Activated CD4-positive, alpha-beta T cell treated with anti-CD3 and anti-CD28 coated beads, Interleukin-2, amount 10 ng/mL, durations not matched to agents 24 days and 14 days (primary cell): ENCODE results near the gene PRKAG2. TPM values are rescaled to one million over a fixed set of nuclear protein-coding genes. Genes with fewer than 3 reads are reported as not detected.
"Not testable (repeated sequence)": the region's sequence is repeated elsewhere in the genome, so short reads cannot be mapped to it uniquely, and the experiment has no call there.

ENCODE experiments used
- DNase-seq: peaks from one replicate; pipeline ENCODE4 v3.0.0; 2022
- H3K27ac Mint-ChIP-seq: one replicate; pipeline ENCODE4 v1.8.0; 2022; ENCODE audit warnings: mild to moderate bottlenecking, mixed read lengths
- H3K27me3 Mint-ChIP-seq: one replicate; pipeline ENCODE4 v1.8.0; 2022; ENCODE audit warnings: mixed read lengths
- H3K36me3 Mint-ChIP-seq: one replicate; pipeline ENCODE4 v1.8.0; 2022; ENCODE audit warnings: low read depth, mild to moderate bottlenecking, mixed read lengths
- H3K4me1 Mint-ChIP-seq: one replicate; pipeline ENCODE4 v1.8.0; 2021; ENCODE audit warnings: mixed read lengths
- H3K4me3 Mint-ChIP-seq: one replicate; pipeline ENCODE4 v1.8.0; 2022; ENCODE audit warnings: mild to moderate bottlenecking, moderate library complexity, mixed read lengths
- H3K9me3 Mint-ChIP-seq: one replicate; pipeline ENCODE4 v1.8.0; 2021; ENCODE audit warnings: mixed read lengths
- intact Hi-C: fragments of 100-400 bp; cut with micrococcal nuclease; formaldehyde crosslinking; loops from one replicate; pipeline ENCODE4 v1.15.1; 2023
- total RNA-seq: library from RNA; stranded (reverse); gene quantifications from 2 replicates; pipeline ENCODE4 v1.2.3, GENCODE V29; 2022

PRKAG2 gene
- total RNA-seq, 1 donor from 2014 or later: 14.3 TPM

DNA sequence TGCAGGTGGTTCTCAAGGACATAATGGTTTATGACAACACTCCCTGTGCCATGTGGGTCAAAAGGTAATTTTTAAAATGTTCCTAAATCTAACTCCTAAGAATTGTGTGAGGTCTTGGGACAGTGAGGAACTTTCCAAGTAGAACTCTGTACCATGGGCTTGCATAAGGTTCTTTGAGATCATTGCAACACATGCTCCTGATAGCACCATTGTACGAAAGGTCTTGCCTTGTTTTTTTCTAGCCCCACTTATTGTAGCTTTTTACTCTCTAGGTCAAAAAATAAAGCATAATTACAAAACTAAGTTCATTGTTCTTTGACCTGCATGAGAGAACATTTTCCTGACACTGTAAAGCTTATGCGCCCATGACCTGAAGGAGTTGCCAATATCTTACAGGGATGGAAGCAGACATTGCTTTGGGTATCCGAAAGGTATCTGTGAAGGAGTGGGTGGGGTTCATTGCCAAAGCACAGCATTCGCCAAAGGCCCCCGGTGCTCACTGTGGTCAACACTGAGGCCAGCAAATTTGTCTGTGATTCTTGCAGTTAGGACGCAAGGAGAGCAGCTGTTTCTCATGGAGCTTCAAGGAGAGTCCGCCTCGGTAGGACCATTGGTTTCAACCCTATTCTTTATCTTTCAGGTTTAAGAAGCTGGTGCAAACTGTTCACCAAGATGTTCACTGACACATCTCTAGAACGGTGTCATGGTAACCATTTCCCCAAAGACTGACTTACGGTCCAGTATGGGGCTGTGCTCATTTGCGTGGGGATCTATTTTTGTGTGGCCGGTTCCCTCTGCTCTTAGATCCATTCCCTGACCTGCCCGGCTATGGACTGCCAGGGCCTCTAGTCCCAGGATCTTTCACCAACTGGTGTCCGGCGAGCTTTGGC, 7.6 kb upstream of the PRKAG2 start:
- Mint-ChIP-seq H3K27me3 (peaks cover 27% of the 10 kb centered on the region), H3K9me3 (no peaks in the 10 kb centered on the region), H3K4me3 (no peak overlapping the region), H3K4me1 (no peaks in the 10 kb centered on the region), H3K27ac (no peak overlapping the region), H3K36me3 (no peaks in the 10 kb centered on the region)
- no peak for DNase-seq
- intact Hi-C loops: no loop called here

DNA sequence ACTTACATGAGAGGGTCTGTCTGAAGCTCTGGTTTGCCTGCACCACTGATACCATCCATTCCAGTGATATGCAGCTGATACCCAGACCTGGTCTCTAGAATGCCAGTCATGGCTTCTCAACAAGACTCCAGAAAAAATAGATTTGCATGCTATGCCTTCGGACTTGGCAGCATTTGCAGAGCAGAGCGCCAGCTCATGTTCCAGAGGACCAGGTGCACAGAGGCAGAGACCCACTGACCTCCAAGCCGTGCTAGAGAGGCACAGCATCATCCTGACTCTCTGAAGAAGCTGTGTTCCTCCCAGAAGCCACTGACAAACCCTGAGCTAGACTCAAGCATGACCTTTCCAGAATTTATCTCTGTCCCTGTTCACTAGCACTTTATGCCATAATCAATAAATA, 6.9 kb upstream of the PRKAG2 start:
- intact Hi-C loops: no loop called here

DNA sequence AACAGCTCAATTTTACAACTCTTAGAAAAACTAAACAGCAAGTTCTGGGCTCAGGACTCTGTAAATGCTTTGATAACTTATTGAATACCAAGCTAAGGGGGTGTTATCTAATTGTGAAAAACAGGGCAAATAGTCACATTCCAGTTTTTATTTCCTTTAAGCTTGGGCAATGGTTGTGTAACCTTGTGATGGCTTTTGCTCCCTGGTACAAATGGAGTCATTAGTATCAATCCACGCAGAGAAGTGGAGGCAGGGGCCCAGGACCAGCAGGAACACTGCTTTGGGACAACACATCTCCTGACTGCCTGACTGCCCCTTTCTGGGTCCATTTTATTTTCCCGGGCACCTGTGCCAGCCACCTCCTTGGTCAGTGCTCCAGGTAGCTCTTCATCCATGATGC, 5.8 kb upstream of the PRKAG2 start:
- Mint-ChIP-seq H3K9me3 (no peaks in the 10 kb centered on the region), H3K27ac (no peak overlapping the region), H3K36me3 (no peaks in the 10 kb centered on the region), H3K4me3 (no peak overlapping the region), H3K4me1 (no peaks in the 10 kb centered on the region), H3K27me3 (peaks cover 40% of the 10 kb centered on the region)
- intact Hi-C loops: no loop called here
- no peak for DNase-seq

More for the DNA sequence above, 6.9 kb upstream of the PRKAG2 start:
- Mint-ChIP-seq H3K36me3 (no peaks in the 10 kb centered on the region), H3K9me3 (no peaks in the 10 kb centered on the region), H3K4me1 (no peaks in the 10 kb centered on the region), H3K27ac (no peak overlapping the region), H3K4me3 (no peak overlapping the region), H3K27me3 (peaks cover 31% of the 10 kb centered on the region)
- DNase-seq: no peak

DNA sequence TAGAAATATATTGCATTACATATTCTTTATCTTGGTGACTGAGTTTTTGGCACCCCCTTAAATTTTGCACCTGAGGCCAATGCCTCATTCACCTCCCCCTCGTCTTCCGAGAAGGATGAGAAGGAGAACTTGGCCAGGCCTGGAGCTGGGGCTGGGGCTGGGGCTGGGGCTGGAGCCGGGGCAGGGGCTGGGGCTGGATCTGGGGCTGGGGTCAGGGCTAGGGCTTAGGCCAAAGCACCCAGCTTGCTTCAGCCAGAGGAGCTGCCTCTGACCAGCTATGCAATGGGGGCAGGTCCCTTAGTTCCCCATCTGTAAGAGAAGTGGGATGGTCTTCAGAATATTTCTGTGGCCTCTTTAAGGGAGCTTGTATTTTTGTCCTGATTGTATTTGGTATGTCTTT, 3.8 kb upstream of the PRKAG2 start:
- no peak for DNase-seq
- Mint-ChIP-seq H3K4me1 (peaks cover 4% of the 10 kb centered on the region), H3K4me3 (no peak overlapping the region), H3K9me3 (no peaks in the 10 kb centered on the region), H3K27me3 (peaks cover 41% of the 10 kb centered on the region), H3K36me3 (peaks cover 1% of the 10 kb centered on the region), H3K27ac (no peak overlapping the region)
- intact Hi-C loops: no loop called here

DNA sequence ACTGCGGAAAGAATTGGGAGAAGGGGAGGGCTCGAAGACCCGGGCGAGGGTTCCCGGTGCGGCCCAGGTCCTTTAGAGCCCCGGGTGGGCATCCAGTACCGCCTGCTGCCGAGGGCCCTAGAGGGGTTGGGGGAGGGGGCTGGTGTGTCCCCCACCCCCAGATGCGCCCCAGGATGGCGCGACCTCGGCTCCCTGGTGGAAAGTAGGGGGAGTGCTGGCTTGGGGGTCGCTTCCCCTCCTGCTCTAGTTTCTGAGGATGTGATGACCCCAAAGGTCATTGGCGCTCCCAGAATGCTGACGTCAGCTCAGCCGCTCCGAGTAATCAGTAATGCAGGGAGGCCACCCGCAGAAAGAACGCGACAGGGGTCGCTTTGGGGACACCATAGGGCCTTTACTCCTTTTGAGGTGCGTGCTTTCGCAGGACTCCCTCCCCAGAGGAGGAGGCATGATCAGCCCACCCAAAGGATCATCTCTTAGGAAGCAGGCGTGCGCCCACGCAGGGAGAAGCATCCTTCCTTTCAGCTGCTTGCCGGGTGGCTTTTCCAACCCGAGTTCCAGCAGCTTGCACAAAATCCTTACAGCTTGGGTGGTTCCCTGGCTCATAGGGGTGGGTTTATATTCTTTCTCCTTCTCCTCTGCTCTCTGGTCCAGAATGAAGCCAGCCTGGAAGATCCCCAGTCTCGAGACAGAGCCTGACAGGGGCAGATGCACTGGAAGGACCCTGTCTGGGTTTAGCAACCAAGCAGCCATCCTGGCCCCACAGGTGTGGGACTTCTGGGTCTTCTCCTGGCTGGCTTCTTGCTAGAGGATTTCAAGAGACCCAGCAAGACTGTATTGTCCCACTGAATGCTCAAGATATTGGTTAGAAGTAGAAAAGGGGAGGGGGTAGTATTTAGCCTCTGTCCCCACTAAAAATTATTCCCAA, 1.3 kb upstream of the PRKAG2 start:
- no peak overlapping the region for H3K27ac Mint-ChIP-seq
- DNase-seq: no peak
- intact Hi-C loops: loop anchor here (1.0 to 5.0 kb wide), 6 partner anchors 55 to 358 kb away; partner anchors contain the start of gene GALNT11
- peaks cover 37% of the 10 kb centered on the region for H3K27me3 Mint-ChIP-seq
- peak overlapping the region; percentile 60 for H3K4me3 Mint-ChIP-seq
- H3K9me3 Mint-ChIP-seq: no peaks in the 10 kb centered on the region
- H3K4me1 Mint-ChIP-seq: peaks cover 6% of the 10 kb centered on the region
- peaks cover 1% of the 10 kb centered on the region for H3K36me3 Mint-ChIP-seq

DNA sequence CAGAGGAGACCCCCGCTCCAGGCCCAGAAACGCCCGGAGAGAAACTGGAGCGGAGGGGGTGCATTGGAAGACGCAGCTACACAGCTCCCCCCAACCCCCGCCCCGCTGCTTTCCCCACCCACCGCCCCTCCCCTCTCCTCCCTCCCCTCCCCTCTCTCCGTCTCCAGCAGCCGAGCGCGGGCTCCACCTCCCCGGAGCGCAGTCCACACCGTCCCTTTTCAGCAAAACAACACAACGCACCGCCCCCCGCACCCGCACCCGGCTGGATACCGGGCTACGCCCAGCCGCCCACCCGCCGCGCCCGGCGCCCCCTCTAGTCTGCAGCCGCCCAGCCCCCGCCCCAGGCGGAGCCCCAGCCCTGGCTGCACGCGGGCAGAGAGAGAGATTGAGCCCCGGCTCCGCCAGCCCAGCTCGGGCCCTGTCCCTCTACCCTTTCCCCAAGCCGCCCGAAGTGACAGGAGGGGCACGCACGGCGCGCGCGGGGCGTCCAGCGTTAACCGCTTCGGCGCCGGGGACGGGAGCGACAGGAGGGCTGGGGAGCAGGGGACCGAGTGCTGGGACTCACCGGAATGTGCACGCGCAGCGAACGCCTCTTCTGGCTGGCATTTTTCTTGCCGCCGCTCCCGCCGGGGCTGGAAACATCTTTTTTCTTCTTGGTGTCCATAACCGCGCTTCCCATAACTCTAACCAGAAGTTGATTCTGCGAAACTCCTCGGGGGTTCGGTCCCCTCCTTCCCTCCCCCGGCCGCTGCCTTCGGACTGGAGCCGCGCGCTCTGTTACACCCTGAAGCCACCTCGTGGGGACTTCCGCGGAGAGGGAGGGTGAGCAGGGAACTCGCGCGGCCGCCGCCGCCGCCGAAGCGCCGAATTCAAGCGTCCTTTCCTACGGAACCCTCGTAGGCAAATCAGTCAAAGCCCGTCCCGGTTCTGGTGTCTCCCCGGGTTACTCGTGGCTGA, 695 bp downstream of the PRKAG2 start:
- Mint-ChIP-seq H3K4me3 (peak overlapping the region; percentile 94), H3K27ac (peak overlapping the region; percentile 88)

DNA sequence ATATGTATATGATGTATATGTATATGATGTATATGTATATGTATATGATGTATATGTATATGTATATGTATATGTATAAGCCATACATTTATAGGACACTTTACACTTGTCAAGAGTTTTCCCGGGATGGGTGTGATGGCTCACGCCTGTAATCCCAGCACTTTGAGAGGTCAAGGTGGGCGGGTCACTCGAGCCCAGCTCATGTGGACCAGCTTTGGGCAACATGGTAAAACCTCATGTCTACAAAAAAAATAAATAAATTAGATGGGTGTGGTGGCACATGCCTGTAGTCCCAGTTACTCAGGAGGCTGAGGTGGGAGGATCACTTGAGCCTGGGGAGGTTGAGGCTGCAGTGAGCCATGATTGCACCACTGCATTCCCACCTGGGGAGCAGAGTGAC, 2.4 kb downstream of the PRKAG2 start:
- DNase-seq, H3K9me3 Mint-ChIP-seq, H3K4me3 Mint-ChIP-seq, H3K27ac Mint-ChIP-seq, H3K4me1 Mint-ChIP-seq, intact Hi-C loops, H3K36me3 Mint-ChIP-seq: not testable (repeated sequence)
- H3K27me3 Mint-ChIP-seq: peaks cover 23% of the 10 kb centered on the region

More for the DNA sequence above, 695 bp downstream of the PRKAG2 start:
- no peaks in the 10 kb centered on the region for H3K9me3 Mint-ChIP-seq
- intact Hi-C loops: loop anchor here (2.0 to 5.0 kb wide), 5 partner anchors 57 to 266 kb away; partner anchors contain the start of gene GALNT11
- peaks cover 32% of the 10 kb centered on the region for H3K27me3 Mint-ChIP-seq
- peak; percentile 86 for DNase-seq
- H3K4me1 Mint-ChIP-seq: peaks cover 6% of the 10 kb centered on the region
- peaks cover 1% of the 10 kb centered on the region for H3K36me3 Mint-ChIP-seq

DNA sequence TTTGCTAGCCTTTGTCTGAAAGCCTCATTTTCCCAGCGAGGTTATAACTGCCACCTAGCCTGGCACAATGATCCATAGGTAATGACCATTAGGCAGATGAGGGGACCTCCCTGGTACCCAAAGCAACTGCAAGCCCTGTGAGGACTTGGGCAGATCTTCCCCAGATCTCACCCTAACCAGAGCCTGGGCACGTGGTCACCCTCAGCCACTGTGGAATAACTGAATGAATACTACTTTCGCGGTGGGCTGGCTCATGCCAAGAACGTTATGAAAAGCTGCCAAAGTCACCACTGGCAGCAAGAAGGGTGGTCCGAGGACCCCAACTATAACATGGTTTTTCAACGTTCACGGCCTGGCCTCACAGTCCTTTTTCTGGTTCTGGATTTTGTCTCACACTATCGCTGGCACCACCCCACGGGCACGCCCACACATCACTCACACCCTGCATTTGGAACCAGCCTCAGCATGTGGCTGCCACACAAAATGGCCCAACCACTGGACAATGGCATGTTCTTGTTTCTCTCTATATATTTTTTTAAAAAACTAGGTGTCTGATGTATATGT, 3.4 kb downstream of the PRKAG2 start:
- Mint-ChIP-seq H3K27ac (no peak overlapping the region), H3K36me3 (peaks cover 1% of the 10 kb centered on the region), H3K27me3 (peaks cover 16% of the 10 kb centered on the region), H3K9me3 (no peaks in the 10 kb centered on the region), H3K4me1 (peaks cover 6% of the 10 kb centered on the region), H3K4me3 (no peak overlapping the region)
- intact Hi-C loops: no loop called here
- no peak for DNase-seq

DNA sequence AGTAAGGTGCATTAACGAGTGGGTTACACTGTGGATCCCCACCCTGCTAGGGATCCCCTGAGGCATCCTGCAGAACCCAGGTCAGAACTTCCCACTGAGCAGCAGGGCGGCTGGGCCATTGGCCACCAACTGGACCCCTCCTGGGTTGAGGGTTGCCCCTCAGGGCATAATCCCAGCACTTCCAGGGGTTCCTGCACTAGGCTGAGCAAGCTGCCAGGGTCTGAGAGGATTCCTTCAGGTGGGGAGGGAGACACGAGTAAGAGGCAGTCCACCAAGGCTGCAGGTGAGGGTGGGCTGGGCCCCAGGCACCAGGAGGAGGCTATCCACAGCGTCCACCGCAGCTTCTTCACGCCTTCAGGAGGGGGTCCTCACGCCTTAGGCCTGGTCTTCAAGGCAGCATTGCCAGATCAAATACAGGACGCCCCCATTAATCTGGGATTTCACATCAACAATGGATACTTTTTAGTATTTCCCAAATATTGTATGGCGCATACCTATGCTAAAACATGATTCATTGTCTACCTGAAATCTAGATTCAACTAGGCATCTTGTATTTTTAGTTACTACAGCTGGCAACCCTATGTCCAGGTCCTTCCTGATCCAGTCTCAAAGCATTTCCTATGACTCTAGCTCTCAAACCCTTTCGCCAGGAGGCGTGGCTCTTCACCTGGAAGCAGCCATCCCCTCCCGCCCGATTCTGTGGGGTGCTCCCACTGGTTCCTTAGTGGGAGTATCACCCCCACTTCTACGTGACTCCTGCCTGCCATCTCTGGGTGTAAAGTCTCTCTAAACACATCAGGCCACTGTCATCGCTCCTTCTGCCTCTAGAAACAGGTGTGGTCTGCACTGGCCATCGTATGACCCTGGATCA, 4.1 kb downstream of the PRKAG2 start:
- Mint-ChIP-seq H3K36me3 (peaks cover 1% of the 10 kb centered on the region), H3K4me1 (peaks cover 6% of the 10 kb centered on the region), H3K4me3 (no peak overlapping the region), H3K9me3 (no peaks in the 10 kb centered on the region), H3K27me3 (peaks cover 11% of the 10 kb centered on the region), H3K27ac (no peak overlapping the region)
- intact Hi-C loops: no loop called here
- no peak for DNase-seq

DNA sequence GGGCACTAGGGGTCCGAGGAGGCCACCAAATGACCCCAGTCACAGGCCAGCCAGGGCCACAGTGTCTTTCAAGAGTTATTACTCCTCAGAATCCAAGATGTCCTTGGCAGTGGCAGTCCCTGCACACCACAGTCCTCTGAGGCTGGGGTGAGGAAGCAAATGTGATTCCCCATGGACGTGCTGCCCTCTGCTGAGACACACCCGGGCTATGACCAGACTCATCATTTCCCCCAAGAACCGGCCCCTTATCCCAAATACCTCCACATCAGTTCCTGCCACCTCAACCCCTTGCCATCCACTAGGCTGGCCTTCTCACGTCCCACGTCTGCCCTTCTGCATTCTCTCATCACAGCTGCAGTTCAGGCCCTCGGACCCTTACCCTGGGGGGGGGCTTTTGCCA, 5.0 kb downstream of the PRKAG2 start:
- DNase-seq: no peak
- no peaks in the 10 kb centered on the region for H3K9me3 Mint-ChIP-seq
- no peak overlapping the region for H3K27ac Mint-ChIP-seq
- peaks cover 11% of the 10 kb centered on the region for H3K27me3 Mint-ChIP-seq
- intact Hi-C loops: no loop called here
- H3K4me3 Mint-ChIP-seq: no peak overlapping the region
- peaks cover 1% of the 10 kb centered on the region for H3K36me3 Mint-ChIP-seq
- peaks cover 6% of the 10 kb centered on the region for H3K4me1 Mint-ChIP-seq

DNA sequence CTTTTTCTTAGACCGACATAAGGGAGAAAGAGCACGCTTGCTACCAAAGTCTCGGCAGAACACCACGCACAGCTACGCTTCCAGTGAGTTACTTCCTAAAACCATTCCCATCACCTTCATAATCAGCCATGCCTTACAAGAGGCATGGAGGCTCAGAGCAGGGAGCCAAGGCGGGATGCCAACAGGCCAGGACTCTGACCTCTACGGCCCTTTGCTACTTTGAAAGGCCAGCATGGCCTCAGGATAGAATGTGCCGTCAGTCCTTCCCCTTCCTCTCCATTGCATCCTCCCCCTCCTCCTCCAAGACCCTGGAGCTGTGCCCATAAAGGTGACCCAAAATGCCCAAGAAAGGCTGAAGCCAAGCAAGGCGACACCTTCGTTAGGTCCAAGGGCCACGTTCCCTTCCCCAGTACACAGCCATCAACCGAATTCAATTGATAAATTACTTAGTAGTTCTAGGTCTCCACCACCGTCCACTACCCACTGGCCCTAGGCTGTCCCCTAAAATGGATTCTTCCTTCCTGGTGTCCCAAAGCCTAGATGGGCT, 5.7 kb downstream of the PRKAG2 start:
- intact Hi-C loops: no loop called here
- Mint-ChIP-seq H3K36me3 (no peaks in the 10 kb centered on the region), H3K27ac (no peak overlapping the region), H3K27me3 (peaks cover 8% of the 10 kb centered on the region), H3K4me1 (peaks cover 2% of the 10 kb centered on the region), H3K4me3 (no peak overlapping the region), H3K9me3 (no peaks in the 10 kb centered on the region)
- no peak for DNase-seq
